GM21528 (cell line): ENCODE results near the gene ZNF555.

Source experiments
- ATAC-seq: cut with Tn5 transposase; IDR thresholded peaks from one replicate; pipeline ENCODE4 v1.9.1; 2021; ENCODE audit warnings: mild to moderate bottlenecking, moderate library complexity; ENCODE audit not compliant: unreplicated experiment, low FRiP score

The ZNF555 gene

DNA sequence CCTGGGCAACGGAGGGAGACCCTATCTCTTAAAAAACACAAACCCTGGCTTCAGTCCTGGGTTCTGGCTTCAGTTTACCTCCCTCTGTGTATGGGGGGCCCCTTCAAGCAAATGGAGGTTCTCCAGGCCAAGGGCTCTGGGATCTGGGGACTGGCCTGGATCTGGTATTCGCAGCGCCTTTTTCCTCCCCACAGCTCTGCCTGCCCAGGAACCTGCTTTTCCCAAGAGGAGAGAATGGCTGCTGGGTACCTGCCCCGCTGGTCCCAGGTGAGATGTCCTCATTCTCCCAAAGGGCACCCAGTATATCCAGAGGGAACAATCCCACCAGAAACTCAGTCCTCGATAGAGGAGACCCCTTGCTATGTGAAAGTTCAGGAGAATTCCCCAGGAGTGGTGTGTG is 18.4 kb upstream of the ZNF555 start:
- ATAC-seq = no peak

DNA sequence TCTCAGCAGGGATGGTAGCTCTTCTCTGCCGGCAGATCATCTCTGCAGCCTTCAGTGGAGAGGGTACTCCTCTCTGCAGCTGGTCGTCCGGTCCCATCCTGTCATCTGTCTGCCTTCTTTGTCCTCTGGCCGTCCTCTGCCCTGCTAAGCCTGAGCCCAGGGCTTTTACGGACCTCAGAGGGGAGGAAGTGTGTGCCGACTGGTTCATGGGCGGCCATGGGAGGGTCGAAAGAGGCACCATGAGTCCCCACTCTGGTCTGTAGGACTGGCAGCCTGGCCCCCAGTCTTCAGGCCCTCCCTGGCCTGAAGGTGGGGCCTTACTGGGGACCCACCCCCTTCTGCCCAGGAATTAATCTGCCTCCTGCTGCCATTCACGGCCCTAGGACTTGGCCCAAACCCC is 17.6 kb upstream of the ZNF555 start:
- ATAC-seq = no peak

DNA sequence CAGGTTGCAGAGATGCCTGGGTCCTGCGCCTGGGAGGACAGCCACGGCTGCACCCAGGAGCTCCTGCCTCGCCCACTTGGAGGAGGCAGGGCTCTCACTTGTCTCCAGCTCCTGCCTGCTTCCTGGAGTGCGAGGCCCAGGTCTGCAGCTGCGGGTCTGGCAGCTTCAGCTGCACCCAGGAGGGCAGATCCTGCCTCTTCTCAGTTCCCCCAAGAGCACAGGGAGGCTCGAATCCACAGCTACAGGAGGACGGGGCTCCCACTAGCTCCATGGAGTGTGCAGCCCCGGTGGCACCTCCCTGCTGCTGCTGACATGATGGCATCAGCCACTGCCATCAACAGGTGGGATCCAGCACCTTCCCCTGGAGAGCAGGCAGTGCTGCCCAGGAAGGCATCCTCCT is 17.1 kb upstream of the ZNF555 start:
- no peak for ATAC-seq

DNA sequence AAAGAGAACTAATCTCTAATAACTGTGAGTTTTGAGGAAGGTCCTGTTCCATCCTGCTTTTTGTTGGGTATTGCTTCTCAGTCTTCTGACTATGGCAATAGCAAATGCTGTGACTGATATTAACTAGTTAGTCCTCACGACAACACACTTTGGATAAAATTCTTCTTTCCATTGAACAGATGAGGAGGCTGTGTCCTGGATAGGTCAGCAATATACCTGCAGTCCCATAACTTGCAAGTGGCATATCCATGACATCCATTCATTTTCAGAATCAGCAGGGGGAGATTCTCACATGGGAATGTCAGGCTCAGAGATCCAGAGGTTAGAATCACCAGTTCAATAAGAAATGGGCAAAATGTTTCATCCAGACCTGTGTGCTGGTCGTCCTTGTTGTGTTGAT is 14.3 kb upstream of the ZNF555 start:
- no peak for ATAC-seq

DNA sequence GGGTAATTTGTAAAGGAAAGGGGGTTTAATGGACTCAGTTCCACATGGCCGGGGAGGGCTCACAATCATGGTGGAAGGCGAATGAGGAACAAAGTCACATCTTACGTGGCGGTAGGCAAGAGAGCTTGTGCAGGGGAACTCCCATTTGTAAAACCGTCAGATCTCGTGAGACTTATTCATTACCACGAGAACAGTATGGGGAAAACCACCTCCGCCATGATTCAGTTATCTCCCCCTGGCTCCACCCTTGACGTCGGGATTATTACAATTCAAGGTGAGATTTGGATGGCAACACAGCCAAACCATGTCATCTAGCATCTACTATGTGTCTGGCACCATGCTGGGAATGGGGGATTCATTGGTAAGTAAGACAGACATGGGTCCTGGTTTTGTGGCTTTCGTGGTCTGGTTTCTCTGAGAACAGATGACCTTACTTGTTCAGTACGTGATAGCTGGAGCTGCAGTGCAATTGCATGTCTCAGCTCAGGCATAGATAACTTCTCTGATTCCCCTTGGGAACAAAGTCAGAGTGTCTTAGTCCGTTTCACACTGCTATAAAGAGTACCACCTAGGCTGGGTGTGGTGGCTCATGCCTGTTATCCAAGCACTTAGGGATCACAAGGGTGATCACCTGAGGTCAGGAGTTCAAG is 13.3 kb upstream of the ZNF555 start:
- no peak for ATAC-seq

- no peak for ATAC-seq
Observed at GRCh38 chr19:2834294-2834871, 6.9 kb upstream of the ZNF555 start.

GRCh38 chr19:2837430-2837829 is 3.8 kb upstream of the ZNF555 start:
- no peak for ATAC-seq

GRCh38 chr19:2841855-2842574 is 740 bp downstream of the ZNF555 start:
- peak; percentile 13 for ATAC-seq

DNA sequence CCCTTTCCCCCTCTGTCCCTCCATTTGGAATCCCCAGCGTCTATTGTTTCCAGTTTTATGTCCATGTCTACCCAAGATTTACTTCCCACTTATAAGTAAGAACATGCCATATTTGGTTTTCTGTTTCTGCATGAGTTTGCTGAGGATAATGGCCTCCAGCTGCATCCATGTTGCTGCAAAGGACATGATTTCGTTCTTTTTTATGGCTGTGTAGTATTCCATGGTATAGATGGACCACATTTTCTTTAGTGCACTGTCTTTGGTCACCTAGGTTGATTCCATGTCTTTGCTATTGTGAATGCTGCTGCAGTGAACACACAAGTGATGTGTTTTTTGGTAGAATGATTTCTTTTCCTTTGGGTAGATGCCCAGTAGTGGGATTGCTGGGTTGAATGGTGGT is 3.8 kb downstream of the ZNF555 start:
- ATAC-seq = no peak

DNA sequence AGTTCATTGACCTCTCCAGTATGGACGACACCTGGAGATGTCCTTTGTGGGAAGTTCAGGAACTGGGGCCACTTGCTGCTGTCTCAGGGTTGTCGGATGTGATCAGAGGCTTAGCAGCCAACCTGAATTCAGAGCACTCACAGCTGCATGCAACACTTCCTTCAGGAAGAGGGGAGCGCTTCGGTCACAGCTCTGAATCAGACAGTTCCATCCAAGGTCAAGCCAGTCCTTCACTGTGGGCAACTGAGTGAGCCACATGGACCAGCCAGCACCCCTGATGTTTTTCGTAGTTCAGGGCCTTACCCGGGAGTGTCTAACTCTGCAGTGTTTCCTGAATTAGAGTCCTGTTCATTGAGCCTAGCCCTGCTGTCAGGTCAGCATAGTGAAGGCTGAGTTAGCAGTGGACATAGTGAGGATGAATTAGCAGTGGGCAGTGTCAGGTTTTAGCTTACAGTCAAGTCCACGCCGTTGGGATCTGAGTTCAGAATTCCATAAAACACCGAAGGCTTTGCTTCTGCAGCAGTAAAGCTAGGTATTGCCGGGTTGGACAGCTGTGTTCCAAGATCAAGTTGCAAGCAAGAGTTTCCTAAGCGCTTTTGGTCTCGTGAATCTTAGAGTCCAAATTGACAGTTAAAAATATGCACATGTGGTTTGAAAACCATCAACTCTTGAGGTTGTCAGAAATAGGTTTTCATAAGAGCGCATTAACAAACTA is 5.1 kb downstream of the ZNF555 start:
- no peak for ATAC-seq

DNA sequence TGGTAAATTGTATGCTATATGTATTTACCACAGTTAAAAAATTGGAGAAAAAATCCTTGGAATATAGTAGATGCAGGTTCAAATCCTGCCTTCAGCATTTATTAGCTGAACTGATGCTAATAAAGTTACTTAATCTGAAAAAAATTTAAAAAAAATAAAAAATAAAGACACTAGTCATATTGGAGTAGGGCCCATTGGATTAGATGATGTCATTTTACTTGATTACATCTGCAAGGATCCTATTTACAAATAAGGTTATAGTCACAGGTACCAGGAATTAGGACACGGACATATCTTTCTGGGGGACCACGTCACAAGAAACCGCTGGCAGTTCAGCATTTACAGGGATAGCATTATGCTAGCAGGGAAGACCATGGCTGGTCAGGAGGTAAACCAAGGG is 6.2 kb downstream of the ZNF555 start:
- ATAC-seq = no peak

DNA sequence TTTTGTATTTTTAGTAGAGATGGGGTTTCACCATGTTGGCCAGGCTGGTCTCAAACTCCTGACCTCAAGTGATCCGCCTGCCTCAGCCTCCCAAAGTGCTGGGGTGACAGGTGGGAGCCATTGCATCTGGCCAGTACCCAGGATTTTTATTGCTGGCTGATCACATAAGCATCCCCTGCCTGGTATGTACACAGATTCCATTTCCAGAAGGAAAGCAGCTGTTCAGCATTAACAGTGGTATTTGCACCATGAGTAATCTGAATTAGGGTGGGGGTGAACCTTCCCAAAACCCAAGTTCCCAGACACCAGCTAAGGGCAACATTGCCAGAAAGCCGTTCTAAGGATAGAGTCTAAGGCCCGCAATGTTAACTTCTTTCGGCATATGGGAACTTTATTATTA is 7.3 kb downstream of the ZNF555 start:
- no peak for ATAC-seq

GRCh38 chr19:2850256-2850925 is 9.1 kb downstream of the ZNF555 start:
- no peak for ATAC-seq

GRCh38 chr19:2852598-2852997 is 11.3 kb downstream of the ZNF555 start:
- ATAC-seq = no peak

DNA sequence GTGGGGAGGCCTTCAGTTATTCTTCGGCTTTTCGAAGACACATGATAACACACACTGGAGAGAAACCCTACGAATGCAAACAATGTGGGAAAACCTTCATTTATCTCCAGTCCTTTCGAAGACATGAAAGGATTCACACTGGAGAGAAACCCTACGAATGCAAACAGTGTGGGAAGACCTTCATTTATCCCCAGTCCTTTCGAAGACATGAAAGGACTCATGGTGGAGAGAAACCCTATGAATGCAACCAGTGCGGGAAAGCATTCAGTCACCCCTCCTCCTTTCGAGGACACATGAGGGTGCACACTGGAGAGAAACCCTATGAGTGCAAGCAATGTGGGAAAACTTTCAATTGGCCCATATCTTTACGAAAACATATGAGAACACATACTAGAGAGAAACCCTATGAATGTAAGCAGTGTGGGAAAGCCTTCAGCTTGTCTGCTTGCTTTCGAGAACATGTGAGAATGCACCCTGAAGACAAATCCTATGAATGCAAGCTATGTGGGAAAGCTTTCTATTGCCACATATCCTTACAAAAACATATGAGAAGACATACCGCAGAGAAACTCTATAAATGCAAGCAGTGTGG is 11.8 kb downstream of the ZNF555 start:
- no peak for ATAC-seq

GRCh38 chr19:2854849-2855248 is 13.6 kb downstream of the ZNF555 start:
- ATAC-seq = no peak

DNA sequence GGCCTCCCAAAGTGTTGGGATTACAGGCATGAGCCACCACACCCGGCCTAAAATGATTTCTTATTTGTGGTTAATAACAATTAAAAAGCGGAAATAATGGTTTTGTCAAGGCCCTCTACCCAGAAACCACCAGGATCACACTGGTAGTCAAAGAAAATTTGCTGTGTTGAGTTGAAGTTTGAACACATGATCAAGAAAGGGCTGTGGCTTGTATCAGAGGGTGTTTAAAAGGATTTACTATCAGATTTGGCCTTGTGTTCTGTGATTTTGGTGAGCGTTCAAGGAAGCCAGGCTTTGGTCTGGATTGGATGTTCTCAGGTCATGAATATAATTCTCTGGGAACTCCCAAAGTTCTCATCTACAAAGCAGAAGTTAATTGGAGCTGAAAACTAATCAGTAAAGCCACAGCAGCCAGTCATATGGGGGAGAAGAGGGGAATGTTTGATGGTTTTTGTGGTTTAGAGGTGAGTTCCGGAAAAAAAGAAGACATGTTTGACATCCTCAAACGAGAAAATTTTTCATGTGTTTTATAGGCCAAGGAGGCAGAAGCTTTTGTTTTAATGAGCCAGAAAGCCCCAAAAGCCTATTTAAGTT is 15.3 kb downstream of the ZNF555 start:
- ATAC-seq = no peak

DNA sequence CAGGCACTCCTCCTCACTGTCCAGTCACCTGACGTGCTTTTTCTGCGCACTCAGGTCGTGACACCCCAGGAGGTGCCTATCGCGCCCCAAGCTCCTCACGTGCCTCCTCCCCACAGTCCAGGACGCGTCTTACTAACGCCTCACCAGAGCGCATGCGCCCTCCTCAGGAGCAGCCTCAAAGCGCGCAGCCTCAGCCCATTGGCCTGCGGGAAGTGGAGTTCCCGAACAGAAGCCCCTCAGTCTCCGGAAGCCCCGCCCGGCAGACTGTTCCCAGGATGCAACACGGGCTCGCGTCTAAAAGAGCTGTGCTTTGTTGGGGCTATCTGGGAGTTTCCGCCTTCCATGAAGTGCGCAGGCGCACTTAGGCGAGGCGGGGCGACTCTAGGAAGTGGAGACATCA is 17.6 kb downstream of the ZNF555 start:
- no peak for ATAC-seq

GRCh38 chr19:2863816-2864215 is 22.5 kb downstream of the ZNF555 start:
- ATAC-seq = no peak
